Measurements from ENCODE around the gene NOP53.
A peak's percentile ranks its signal among the peaks of the same experiment; 100 is the strongest.
"Not testable (repeated sequence)": the region's sequence is repeated elsewhere in the genome, so short reads cannot be mapped to it uniquely, and the experiment has no call there.

Gene NOP53

DNA sequence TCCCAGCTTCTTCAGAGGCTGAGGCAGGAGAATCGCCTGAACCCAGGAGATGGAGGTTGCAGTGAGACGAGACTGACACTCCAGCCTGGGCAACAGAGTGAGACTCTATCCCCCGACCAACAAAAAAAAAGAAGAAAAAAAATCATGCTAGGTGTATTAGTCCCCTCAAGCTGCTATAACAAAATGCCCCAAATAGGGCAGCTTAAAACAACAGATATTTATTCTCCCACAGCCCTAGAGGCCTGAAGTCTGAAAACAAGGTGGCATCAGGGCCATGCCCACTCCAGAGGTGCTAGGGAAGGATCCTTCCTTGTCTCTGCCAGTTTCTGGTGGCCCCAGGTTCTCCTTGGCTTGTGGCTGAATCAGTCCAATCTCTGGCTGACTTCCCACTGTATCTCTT is 40.7 kb upstream of the NOP53 start:
- peak overlapping the region; percentile 77 for H3K27ac ChIP-seq
- H3K36me3 ChIP-seq (replicated peaks) = peaks cover 23% of the 10 kb centered on the region
- H3K4me3 ChIP-seq (ENCODE audit: low read depth, low read length) = no peak overlapping the region
- in situ Hi-C loops (cut with HindIII; ENCODE audit: low pct_ligation_motif_present, low sequenced_read_pairs) = no loop called here
- TF ChIP-seq, protein P1, sequence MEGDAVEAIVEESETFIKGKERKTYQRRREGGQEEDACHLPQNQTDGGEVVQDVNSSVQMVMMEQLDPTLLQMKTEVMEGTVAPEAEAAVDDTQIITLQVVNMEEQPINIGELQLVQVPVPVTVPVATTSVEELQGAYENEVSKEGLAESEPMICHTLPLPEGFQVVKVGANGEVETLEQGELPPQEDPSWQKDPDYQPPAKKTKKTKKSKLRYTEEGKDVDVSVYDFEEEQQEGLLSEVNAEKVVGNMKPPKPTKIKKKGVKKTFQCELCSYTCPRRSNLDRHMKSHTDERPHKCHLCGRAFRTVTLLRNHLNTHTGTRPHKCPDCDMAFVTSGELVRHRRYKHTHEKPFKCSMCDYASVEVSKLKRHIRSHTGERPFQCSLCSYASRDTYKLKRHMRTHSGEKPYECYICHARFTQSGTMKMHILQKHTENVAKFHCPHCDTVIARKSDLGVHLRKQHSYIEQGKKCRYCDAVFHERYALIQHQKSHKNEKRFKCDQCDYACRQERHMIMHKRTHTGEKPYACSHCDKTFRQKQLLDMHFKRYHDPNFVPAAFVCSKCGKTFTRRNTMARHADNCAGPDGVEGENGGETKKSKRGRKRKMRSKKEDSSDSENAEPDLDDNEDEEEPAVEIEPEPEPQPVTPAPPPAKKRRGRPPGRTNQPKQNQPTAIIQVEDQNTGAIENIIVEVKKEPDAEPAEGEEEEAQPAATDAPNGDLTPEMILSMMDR (IDR thresholded peaks at IDR 0.05; ENCODE audit: low read depth, low read length, missing control alignments) = no peak
- no peaks in the 10 kb centered on the region for H3K27me3 ChIP-seq (replicated peaks)
- DNase-seq = no peak

DNA sequence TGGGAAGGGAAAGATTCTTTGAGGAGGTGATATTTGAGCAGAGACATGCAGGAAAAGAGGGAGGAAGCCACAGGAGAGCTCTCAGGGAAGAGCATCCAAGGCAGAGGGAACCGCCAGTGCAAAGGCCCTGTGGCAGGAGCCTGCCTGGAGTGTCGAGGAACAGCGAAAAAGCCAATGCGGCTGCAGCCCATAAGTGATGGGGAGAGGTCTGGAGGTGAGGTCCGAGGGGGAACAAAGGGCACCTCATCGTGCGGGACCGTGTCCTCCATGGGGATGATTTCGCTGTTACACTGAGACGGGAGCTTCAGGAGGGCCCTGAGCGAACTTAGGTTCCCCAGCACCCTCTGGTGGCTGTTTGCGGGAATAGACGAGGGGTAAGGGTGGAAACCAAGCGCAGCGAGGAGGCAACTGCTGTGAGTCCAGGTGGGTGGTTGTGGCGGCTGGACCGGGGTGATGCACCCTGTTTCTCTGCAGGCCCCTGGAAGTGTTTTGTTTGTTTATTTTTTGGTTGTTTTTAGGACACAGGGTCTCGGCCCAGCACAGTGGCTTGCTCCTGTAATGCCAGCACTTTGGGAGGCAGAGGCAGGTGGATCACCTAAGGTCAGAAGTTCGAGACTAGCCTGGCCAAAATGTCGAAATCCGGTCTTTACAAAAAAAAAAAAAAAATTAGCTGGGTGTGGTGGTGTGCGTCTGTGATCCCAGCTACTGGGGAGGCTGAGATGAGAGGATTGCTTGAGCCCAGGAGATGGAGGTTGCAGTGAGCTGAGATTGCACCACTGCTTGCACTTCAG is 38.0 kb upstream of the NOP53 start:
- no peak overlapping the region for H3K4me3 ChIP-seq (ENCODE audit: low read depth, low read length)
- TF ChIP-seq, protein P1 (IDR thresholded peaks at IDR 0.05; ENCODE audit: low read depth, low read length, missing control alignments) = peak; percentile 93
- peaks cover 7% of the 10 kb centered on the region for H3K36me3 ChIP-seq (replicated peaks)
- H3K27me3 ChIP-seq (replicated peaks) = no peaks in the 10 kb centered on the region
- peak; percentile 66 for DNase-seq
- H3K27ac ChIP-seq = no peak overlapping the region
- in situ Hi-C loops (cut with HindIII; ENCODE audit: low pct_ligation_motif_present, low sequenced_read_pairs) = no loop called here

DNA sequence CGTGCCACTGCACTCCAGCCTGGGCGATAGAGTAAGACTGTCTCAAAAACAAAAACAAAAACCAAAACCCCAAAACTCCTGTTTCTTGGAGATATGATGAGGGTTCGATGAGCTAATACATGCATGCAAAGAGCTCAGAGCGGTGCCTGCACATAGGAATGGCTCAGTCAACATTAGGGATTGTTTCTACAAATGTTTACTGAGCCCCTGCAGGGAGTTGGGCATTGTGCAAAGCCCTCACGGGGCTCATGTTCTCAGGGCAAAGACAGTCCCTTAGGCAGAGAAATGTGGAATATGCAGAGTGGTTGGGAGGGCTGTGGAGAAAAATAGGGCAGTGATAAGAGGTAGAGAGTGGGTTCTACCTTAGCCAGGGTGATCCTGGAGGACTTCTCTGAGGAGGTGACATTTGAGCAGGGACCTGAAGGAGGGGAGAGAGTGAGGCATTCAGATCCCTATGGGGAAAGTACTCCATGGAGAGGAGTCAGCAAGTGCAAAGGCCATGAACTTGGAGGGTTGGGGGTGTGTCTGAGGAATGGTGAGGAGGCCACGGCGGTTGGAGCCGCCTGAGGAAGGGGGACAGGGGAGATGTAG is 33.6 kb upstream of the NOP53 start:
- in situ Hi-C loops (cut with HindIII; ENCODE audit: low pct_ligation_motif_present, low sequenced_read_pairs) = no loop called here
- Histone ChIP-seq H3K4me3 (ENCODE audit: low read depth, low read length) (no peak overlapping the region), H3K27me3 (replicated peaks) (no peaks in the 10 kb centered on the region), H3K36me3 (replicated peaks) (peaks cover 10% of the 10 kb centered on the region), H3K27ac (no peak overlapping the region)
- TF ChIP-seq, protein P1 (IDR thresholded peaks at IDR 0.05; ENCODE audit: low read depth, low read length, missing control alignments) = no peak
- DNase-seq = no peak

DNA sequence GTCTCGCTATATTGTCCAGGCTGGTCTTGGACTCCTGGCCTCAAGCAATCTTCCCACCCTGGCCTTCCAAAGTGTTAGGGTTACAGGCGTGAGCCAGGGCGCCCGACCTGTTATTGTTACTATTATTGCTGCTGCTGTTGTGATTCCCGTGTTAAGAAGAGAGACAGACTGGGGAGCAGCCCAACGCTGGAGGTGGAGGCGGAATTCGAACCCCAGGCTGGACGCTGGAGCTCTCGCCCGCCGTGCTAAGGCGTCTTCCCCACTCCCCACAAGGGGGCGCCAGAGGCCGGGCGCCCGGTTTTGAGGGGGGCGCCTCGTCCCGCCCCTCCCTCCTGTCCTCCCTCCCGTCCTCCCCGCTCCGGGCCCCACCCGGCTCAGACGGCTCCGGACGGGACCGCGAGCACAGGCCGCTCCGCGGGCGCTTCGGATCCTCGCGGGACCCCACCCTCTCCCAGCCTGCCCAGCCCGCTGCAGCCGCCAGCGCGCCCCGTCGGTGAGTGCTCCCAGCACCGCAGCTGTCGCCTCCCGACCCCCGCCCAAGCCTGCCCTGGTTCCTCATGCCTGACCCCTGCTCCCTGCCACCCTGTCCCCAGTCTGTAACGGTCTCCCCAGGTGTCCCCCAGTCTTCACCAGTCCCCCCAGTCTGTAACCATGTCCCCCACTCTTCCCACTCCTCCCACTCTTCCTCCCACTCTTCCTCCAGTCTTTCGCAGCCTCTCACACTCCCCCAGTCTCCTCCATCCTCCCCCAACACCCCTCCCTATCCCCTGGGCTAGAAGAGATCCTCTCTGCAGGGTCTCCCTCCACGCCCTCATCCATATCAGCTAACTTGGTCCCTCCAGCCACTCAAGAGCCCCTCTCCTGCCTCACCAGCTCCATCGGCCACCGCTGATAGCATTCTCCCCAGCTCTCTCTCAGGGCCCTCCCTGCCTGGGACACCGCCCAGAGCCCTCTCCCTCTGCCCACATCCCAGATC is 32.0 kb upstream of the NOP53 start, which contains the start of gene EHD2:
TSS of gene EHD2 (plus strand) at position 377 of the 976 bp plus-strand sequence. CDS start 3,191 bp downstream, outside the sequence.
- H3K27ac ChIP-seq = peak within 1 kb of the TSS; percentile 66
- DNase-seq = peak; percentile 44
- H3K4me3 ChIP-seq (ENCODE audit: low read depth, low read length) = peak within 1 kb of the TSS; percentile 88

DNA sequence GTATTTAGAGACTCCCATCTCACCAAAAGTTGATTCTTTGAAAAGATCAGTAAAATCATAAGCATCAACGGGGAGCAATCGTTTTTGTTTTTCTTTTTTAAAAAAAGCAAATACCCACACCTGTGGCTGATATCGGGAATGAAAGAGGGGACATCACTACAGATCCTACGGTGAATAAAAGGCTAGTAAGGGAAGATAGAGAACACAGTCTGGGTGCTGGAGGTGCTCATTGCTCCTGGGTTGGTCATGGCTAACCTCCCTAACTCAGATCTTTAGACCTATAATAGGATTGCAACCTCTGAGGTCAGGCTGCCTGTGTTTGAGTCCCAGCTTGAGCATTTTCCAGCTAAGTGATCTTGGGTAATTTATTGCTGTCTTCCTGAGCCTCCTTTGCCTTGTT is 31.0 kb upstream of the NOP53 start:
- no peak for DNase-seq
- H3K27me3 ChIP-seq (replicated peaks) = no peaks in the 10 kb centered on the region
- peaks cover 15% of the 10 kb centered on the region for H3K36me3 ChIP-seq (replicated peaks)
- H3K27ac ChIP-seq = no peak overlapping the region
- in situ Hi-C loops (cut with HindIII; ENCODE audit: low pct_ligation_motif_present, low sequenced_read_pairs) = no loop called here
- peak overlapping the region; percentile 88 for H3K4me3 ChIP-seq (ENCODE audit: low read depth, low read length)
- TF ChIP-seq, protein P1 (IDR thresholded peaks at IDR 0.05; ENCODE audit: low read depth, low read length, missing control alignments) = no peak

More for the DNA sequence above, 32.0 kb upstream of the NOP53 start, which contains the start of gene EHD2:
- TF ChIP-seq, protein P1 (IDR thresholded peaks at IDR 0.05; ENCODE audit: low read depth, low read length, missing control alignments) = peak; percentile 89
- Histone ChIP-seq H3K27me3 (replicated peaks) (no peaks in the 10 kb centered on the region), H3K36me3 (replicated peaks) (peaks cover 15% of the 10 kb centered on the region)
- in situ Hi-C loops (cut with HindIII; ENCODE audit: low pct_ligation_motif_present, low sequenced_read_pairs) = no loop called here

DNA sequence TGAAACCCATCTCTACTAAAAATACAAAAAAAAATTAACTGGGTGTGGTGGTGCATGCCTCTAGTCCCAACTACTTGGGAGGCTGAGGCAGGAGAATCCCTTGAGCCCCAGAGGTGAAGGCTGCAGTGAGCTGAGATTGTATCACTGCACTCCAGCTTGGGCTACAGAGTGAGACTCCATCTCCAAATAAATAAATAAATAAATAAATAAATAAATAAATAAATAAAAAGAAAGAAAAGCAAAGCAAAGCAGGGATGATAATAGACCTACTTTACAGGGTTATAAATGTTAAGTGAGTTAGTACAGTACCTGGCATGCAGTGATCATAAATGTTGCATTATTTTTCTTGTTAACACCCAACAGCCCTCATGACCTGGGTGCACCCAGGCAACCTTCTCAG is 30.5 kb upstream of the NOP53 start:
- H3K27ac ChIP-seq; DNase-seq; in situ Hi-C loops (cut with HindIII; ENCODE audit: low pct_ligation_motif_present, low sequenced_read_pairs); H3K27me3 ChIP-seq (replicated peaks): not testable (repeated sequence)
- H3K36me3 ChIP-seq (replicated peaks) = peaks cover 15% of the 10 kb centered on the region
- peak overlapping the region; percentile 88 for H3K4me3 ChIP-seq (ENCODE audit: low read depth, low read length)

Measured in brain microvascular endothelial cell (primary cell).